NCI-H146 treated with DMSO at 0.1 percent for 48 hours (cell line): ENCODE results near the gene CLSTN1.
A peak's percentile ranks its signal among the peaks of the same experiment; 100 is the strongest.
"Not testable (repeated sequence)": the region's sequence is repeated elsewhere in the genome, so short reads cannot be mapped to it uniquely, and the experiment has no call there.

Source experiments
- DNase-seq: peaks from one replicate; lab custom pipeline; 2025; ENCODE audit not compliant: unreplicated experiment; lab: John Stamatoyannopoulos, UW

The CLSTN1 gene

GRCh38 chr1:9801909-9802308 lies 21.9 kb downstream of the CLSTN1 start:
- no peak for DNase-seq

DNA sequence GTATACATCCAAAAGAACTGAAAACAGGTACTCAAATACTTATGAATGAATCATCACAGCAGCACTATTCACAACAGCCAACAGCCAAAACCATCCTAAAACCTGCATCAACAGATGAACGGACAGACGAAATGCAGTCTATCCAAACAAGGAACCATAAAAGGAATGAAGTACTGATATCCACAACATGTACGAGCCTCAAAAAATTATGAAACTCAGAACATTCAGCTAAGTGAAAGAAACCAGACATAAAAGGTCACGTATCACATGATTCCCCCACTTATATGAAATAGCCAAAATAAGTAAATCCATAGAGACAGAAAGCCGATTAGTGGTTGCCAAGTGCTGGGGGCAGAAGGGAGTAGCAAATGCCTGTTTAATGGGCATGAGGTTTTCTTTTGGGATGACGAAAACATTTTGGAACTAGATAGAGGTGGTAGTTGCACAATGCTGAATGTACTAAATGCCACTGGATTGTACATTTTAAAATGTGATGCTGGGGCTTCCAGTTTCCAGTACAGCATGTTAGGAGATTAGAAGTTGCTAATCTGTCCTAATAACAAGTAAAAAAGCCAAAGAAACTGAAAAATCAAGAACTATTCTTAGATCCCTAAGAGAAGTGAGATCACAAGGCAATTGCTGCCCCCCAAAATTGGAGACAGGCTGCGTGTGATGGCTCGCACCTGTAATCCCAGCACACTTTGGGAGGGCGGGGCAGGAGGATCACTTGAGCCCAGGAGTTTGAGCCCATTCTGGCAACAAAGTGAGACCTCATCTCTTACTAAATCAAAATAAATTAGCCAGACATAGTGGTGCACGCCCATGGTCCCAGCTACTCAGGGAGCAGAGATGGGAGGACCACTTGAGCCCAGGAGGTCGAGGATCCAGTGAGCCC lies 25.3 kb downstream of the CLSTN1 start:
- DNase-seq: no peak

DNA sequence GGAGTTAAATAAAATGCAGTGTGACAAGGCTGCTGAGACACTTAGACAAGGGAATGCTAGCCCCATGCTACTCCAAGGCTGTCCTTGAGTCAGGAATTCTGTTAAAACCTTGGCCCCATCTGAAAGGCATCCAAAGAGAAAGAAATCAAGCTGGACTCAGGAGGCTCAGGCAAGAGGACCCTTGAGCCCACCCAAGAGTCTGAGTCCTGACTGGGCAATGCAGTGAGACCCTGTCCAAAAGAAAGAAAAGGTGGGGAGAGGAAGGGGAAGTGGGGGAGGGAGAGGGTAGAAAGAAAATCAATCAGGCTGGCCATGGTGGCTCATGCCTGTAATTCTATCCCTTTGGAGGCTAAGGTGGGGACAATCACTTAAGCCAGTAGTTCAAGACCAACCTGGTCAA lies 26.7 kb downstream of the CLSTN1 start:
- no peak for DNase-seq

GRCh38 chr1:9794081-9794480 lies 29.7 kb downstream of the CLSTN1 start:
- DNase-seq: no peak

GRCh38 chr1:9793291-9793690 lies 30.5 kb downstream of the CLSTN1 start:
- DNase-seq: no peak

- DNase-seq: peak; percentile 49
Observed at GRCh38 chr1:9792156-9793042, 31.4 kb downstream of the CLSTN1 start.

DNA sequence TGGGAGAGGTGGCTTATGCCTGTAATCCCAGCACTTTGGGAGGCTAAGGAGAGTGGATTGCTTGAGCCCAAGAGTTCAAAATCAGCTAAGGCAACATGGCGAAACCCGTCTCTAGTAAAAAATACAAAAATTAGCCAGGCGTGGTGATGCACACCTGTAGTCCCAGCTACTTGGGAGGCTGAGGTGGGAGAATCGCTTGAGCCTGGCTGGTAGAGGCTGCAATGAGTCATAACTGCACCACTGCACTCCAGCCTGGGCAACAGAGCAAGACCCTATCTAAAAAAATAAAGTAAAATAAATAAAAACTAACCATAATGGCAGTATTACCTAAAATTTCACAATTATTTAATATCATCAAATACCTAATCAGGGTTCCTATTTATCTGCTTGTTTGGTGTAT lies 34.1 kb downstream of the CLSTN1 start:
- DNase-seq: not testable (repeated sequence)

- DNase-seq: no peak
Observed at GRCh38 chr1:9787702-9788101, 36.1 kb downstream of the CLSTN1 start.

DNA sequence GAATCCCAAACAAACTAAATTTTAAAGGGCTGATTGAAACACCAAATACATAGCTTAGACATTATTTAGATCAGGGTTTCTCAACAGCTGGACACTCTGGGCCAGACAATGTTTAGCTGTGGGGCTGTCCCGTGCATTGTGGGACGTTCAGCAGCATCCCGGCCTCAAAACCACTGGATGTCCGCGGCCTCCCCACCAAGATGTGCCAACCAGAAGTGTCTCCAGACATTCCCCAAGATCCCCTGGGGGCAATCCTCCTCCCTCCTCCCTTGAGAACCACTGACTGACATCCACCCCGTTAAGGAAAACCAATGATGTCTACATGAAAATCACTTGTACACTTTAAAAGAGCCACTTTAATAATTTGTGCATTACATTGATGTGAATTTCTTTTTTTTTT lies 38.4 kb downstream of the CLSTN1 start:
- no peak for DNase-seq

- DNase-seq: no peak
Observed at GRCh38 chr1:9784508-9785133, 39.1 kb downstream of the CLSTN1 start.

GRCh38 chr1:9782897-9783296 lies 40.9 kb downstream of the CLSTN1 start:
- DNase-seq: no peak

DNA sequence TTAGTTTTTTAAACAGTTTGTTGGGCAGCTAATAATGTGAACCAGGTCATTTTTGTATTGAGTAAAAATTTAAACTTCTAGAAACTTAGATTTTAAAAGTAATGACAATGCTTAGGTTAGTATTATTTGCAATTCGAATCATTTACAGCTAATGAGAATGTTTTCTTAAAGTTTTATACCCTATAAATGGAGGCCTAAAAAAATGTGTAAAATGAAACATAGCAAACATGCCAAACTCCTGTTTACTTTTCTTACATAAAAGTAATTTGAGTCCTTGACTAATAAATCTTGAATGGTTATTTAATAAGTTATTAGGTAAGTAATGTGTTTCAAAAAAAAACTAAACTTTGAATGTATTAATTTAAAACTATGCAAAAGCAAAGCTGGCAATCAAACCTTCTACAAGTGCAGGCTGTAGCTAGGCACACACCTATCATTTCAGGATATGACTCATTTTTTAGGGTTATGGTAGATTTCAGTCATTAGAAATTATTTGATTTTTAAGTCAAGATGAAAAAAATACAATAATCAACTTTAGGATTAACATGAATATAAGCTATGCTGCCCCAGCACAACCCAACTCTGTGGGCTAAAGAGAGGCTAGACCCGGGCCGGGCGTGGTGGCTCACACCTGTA lies 41.5 kb downstream of the CLSTN1 start:
- no peak for DNase-seq

- DNase-seq: no peak
Observed at GRCh38 chr1:9780554-9781110, 43.1 kb downstream of the CLSTN1 start.

GRCh38 chr1:9778905-9779304 lies 44.9 kb downstream of the CLSTN1 start:
- no peak for DNase-seq

- no peak for DNase-seq
Observed at GRCh38 chr1:9776685-9777084, 47.1 kb downstream of the CLSTN1 start.

GRCh38 chr1:9774712-9775679 lies 48.8 kb downstream of the CLSTN1 start:
- DNase-seq: no peak

- no peak for DNase-seq
Observed at GRCh38 chr1:9770298-9770697, 53.5 kb downstream of the CLSTN1 start.

DNA sequence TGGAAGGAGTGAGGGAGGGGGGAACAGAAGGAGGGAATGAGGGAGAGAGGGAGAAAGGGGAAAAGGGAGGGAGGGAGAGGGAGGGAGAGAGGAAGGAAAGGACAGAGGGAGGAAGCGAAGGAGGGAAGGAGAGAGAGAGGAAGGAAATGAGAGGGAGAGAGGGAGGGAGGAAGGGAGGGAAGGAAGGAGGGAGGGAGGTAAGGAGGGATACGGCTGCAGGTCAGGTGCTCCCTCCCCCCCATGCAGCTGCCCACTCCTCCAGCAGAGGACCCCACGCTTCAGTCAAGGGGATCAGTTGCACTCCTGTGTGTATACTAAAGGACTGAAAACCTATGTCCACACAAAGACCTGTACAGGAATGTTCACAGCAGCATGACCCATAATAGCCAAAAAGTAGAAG lies 54.8 kb downstream of the CLSTN1 start:
- DNase-seq: no peak

DNA sequence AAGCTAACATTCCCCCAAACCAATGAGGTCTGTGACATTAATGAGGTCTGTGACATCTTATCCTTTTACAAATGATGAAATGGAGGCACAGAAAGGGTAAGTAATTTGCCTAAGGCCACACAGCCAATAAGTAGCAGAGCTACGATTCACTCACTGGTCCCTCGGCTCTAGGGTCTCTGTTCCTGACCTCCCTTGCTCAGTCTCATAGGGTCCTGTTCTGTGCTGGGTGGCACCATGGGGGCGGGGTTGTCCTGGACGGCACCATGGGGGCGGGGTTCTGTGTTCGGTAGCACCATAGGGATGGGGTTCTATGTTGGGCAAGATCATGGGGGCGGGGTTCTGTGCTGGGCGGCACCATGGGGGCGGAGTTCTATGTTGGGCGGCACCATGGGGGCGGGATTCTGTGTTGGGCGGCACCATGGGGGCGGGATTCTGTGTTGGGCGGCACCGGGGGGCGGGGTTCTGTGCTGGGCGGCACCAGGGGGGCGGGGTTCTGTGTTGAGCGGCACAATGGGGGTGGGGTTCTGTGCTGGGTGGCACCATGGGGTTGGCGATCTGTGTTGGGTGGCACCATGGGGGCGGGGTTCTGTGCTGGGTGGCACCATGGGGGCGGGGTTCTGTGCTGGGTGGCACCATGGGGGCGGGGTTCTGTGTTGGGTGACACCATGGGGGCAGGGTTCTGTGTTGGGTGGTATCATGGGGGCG lies 55.6 kb downstream of the CLSTN1 start:
- no peak for DNase-seq
